Mesendoderm (in vitro differentiated cells): ENCODE results near the gene CD47.

Experiments used
- DNase-seq: peaks from one replicate; pipeline ENCODE4 v3.0.0; 2013
- H2AK5ac ChIP-seq: 2 replicates; pipeline ENCODE4 v1.6.1; 2013; ENCODE audit warnings: low read length, inconsistent platforms
- H2BK120ac ChIP-seq: 2 replicates; pipeline ENCODE4 v1.6.1; 2013; ENCODE audit warnings: low read depth, mild to moderate bottlenecking, low read length, moderate library complexity, mixed read lengths
- H2BK15ac ChIP-seq: replicated peaks from 2 replicates; pipeline ENCODE4 v1.6.1; 2013; ENCODE audit warnings: low read depth, mild to moderate bottlenecking, moderate library complexity
- H2BK5ac ChIP-seq: 2 replicates; pipeline ENCODE4 v1.6.1; 2013; ENCODE audit warnings: low read length, inconsistent platforms
- H3K18ac ChIP-seq: 2 replicates; pipeline ENCODE4 v1.6.1; 2013; ENCODE audit warnings: mild to moderate bottlenecking, low read length, mixed read lengths
- H3K23ac ChIP-seq: one replicate; pipeline ENCODE4 v1.6.1; 2013; ENCODE audit warnings: low read length
- H3K27ac ChIP-seq: 2 replicates; pipeline ENCODE4 v1.5.1; 2013; ENCODE audit warnings: low read depth, mild to moderate bottlenecking, inconsistent platforms, low read length, moderate library complexity
- H3K27me3 ChIP-seq: 2 replicates; pipeline ENCODE4 v1.6.1; 2013; ENCODE audit warnings: low read length, control low read depth, mild to moderate bottlenecking, inconsistent platforms; ENCODE audit not compliant: insufficient read depth, poor library complexity
- H3K36me3 ChIP-seq: 2 replicates; pipeline ENCODE4 v1.6.1; 2013; ENCODE audit warnings: low read length, inconsistent platforms; ENCODE audit not compliant: control insufficient read depth, insufficient read depth
- H3K4ac ChIP-seq: one replicate; pipeline ENCODE4 v1.6.1; 2013; ENCODE audit warnings: low read depth, mild to moderate bottlenecking, low read length, moderate library complexity
- H3K4me1 ChIP-seq: 2 replicates; pipeline ENCODE4 v1.6.1; 2013; ENCODE audit warnings: low read depth, low read length, inconsistent platforms; ENCODE audit not compliant: control insufficient read depth
- H3K4me2 ChIP-seq: 2 replicates; pipeline ENCODE4 v1.6.1; 2013; ENCODE audit warnings: low read length
- H3K4me3 ChIP-seq: 2 replicates; pipeline ENCODE4 v1.5.1; 2013; ENCODE audit warnings: mild to moderate bottlenecking, low read length
- H3K56ac ChIP-seq: one replicate; pipeline ENCODE4 v1.6.1; 2013; ENCODE audit warnings: low read length
- H3K79me1 ChIP-seq: 2 replicates; pipeline ENCODE4 v1.6.1; 2013; ENCODE audit warnings: low read length, inconsistent platforms
- H3K79me2 ChIP-seq: 2 replicates; pipeline ENCODE4 v1.6.1; 2013; ENCODE audit warnings: mild to moderate bottlenecking, low read length; ENCODE audit not compliant: control insufficient read depth, insufficient read depth
- H3K9ac ChIP-seq: 2 replicates; pipeline ENCODE4 v1.6.1; 2013; ENCODE audit warnings: low read length, inconsistent platforms
- H4K5ac ChIP-seq: one replicate; pipeline ENCODE4 v1.6.1; 2013; ENCODE audit warnings: low read length
- H4K8ac ChIP-seq: one replicate; pipeline ENCODE4 v1.6.1; 2013; ENCODE audit warnings: low read depth, mild to moderate bottlenecking, control low read depth, low read length, moderate library complexity
- WGBS: extraction: QIAGEN DNeasy Blood & Tissue Kit; methylation state at CpG from one replicate; pipeline ENCODE4 v1.1.7; 2013; ENCODE audit warnings: low lambda C conversion rate, missing lambda C conversion rate; ENCODE audit not compliant: insufficient coverage; ENCODE audit errors: extremely low coverage; 5-methylcytosine and 5-hydroxymethylcytosine counted together

CD47 gene

GRCh38 chr3:108110934-108111333 lies 20.1 kb upstream of the CD47 start:
- no peak overlapping the region for H2BK120ac ChIP-seq
- no peaks in the 10 kb centered on the region for H3K27me3 ChIP-seq
- H4K8ac ChIP-seq: no peak overlapping the region
- no peak overlapping the region for H3K27ac ChIP-seq
- no peak overlapping the region for H2AK5ac ChIP-seq
- H3K23ac ChIP-seq: no peak overlapping the region
- H4K5ac ChIP-seq: no peak overlapping the region
- H3K4me3 ChIP-seq: no peak overlapping the region
- H3K18ac ChIP-seq: no peak overlapping the region
- no peak overlapping the region for H2BK15ac ChIP-seq
- no peak overlapping the region for H2BK5ac ChIP-seq
- no peak overlapping the region for H3K9ac ChIP-seq
- WGBS: no CpG with 5 or more reads among the region's 3 CpGs
- no peak overlapping the region for H3K4me2 ChIP-seq
- no peak overlapping the region for H3K56ac ChIP-seq
- no peak overlapping the region for H3K4ac ChIP-seq
- H3K4me1 ChIP-seq: no peaks in the 10 kb centered on the region
- no peak for DNase-seq
- no peaks in the 10 kb centered on the region for H3K79me1 ChIP-seq
- no peaks in the 10 kb centered on the region for H3K79me2 ChIP-seq
- H3K36me3 ChIP-seq: no peaks in the 10 kb centered on the region

GRCh38 chr3:108108416-108108815 lies 17.6 kb upstream of the CD47 start:
- H3K23ac ChIP-seq: no peak overlapping the region
- no peak overlapping the region for H3K56ac ChIP-seq
- H3K4me2 ChIP-seq: no peak overlapping the region
- no peaks in the 10 kb centered on the region for H3K27me3 ChIP-seq
- H3K4ac ChIP-seq: no peak overlapping the region
- H3K79me1 ChIP-seq: no peaks in the 10 kb centered on the region
- H3K36me3 ChIP-seq: no peaks in the 10 kb centered on the region
- no peak overlapping the region for H4K8ac ChIP-seq
- no peak overlapping the region for H3K27ac ChIP-seq
- H3K4me1 ChIP-seq: no peaks in the 10 kb centered on the region
- no peak overlapping the region for H2BK15ac ChIP-seq
- no CpG with 5 or more reads among the region's 2 CpGs for WGBS
- DNase-seq: no peak
- no peak overlapping the region for H3K18ac ChIP-seq
- H3K9ac ChIP-seq: no peak overlapping the region
- no peak overlapping the region for H2AK5ac ChIP-seq
- no peak overlapping the region for H2BK5ac ChIP-seq
- H3K4me3 ChIP-seq: no peak overlapping the region
- H3K79me2 ChIP-seq: no peaks in the 10 kb centered on the region
- no peak overlapping the region for H4K5ac ChIP-seq
- no peak overlapping the region for H2BK120ac ChIP-seq

GRCh38 chr3:108106449-108106848 lies 15.6 kb upstream of the CD47 start:
- H3K79me2 ChIP-seq: no peaks in the 10 kb centered on the region
- no peak overlapping the region for H3K27ac ChIP-seq
- no peak overlapping the region for H3K9ac ChIP-seq
- H3K4me2 ChIP-seq: no peak overlapping the region
- no peak overlapping the region for H3K23ac ChIP-seq
- no peaks in the 10 kb centered on the region for H3K79me1 ChIP-seq
- no peak overlapping the region for H2BK15ac ChIP-seq
- H2AK5ac ChIP-seq: no peak overlapping the region
- no peak overlapping the region for H3K4me3 ChIP-seq
- H3K56ac ChIP-seq: no peak overlapping the region
- DNase-seq: no peak
- no peaks in the 10 kb centered on the region for H3K27me3 ChIP-seq
- no peak overlapping the region for H3K18ac ChIP-seq
- no peak overlapping the region for H2BK5ac ChIP-seq
- H3K4me1 ChIP-seq: no peaks in the 10 kb centered on the region
- no peak overlapping the region for H4K5ac ChIP-seq
- no peak overlapping the region for H4K8ac ChIP-seq
- no peaks in the 10 kb centered on the region for H3K36me3 ChIP-seq
- H3K4ac ChIP-seq: no peak overlapping the region
- H2BK120ac ChIP-seq: no peak overlapping the region

GRCh38 chr3:108106031-108106430 lies 15.2 kb upstream of the CD47 start:
- no peak overlapping the region for H3K27ac ChIP-seq
- no peak overlapping the region for H4K5ac ChIP-seq
- H3K79me2 ChIP-seq: no peaks in the 10 kb centered on the region
- H3K79me1 ChIP-seq: no peaks in the 10 kb centered on the region
- no peak overlapping the region for H3K4me2 ChIP-seq
- H2BK5ac ChIP-seq: no peak overlapping the region
- H3K4me3 ChIP-seq: no peak overlapping the region
- H3K36me3 ChIP-seq: no peaks in the 10 kb centered on the region
- no peak overlapping the region for H3K23ac ChIP-seq
- H2BK15ac ChIP-seq: no peak overlapping the region
- WGBS: no CpG with 5 or more reads among the region's 3 CpGs
- no peak overlapping the region for H3K18ac ChIP-seq
- no peak overlapping the region for H3K9ac ChIP-seq
- no peak overlapping the region for H2BK120ac ChIP-seq
- H3K27me3 ChIP-seq: no peaks in the 10 kb centered on the region
- H3K4ac ChIP-seq: no peak overlapping the region
- no peaks in the 10 kb centered on the region for H3K4me1 ChIP-seq
- no peak overlapping the region for H2AK5ac ChIP-seq
- DNase-seq: no peak
- H3K56ac ChIP-seq: no peak overlapping the region
- H4K8ac ChIP-seq: no peak overlapping the region

GRCh38 chr3:108103886-108104797 lies 13.3 kb upstream of the CD47 start:
- H3K4me1 ChIP-seq: no peaks in the 10 kb centered on the region
- no peaks in the 10 kb centered on the region for H3K79me2 ChIP-seq
- no peak overlapping the region for H3K9ac ChIP-seq
- no peak overlapping the region for H3K23ac ChIP-seq
- H3K4me2 ChIP-seq: no peak overlapping the region
- H3K18ac ChIP-seq: no peak overlapping the region
- H3K79me1 ChIP-seq: no peaks in the 10 kb centered on the region
- no peaks in the 10 kb centered on the region for H3K36me3 ChIP-seq
- WGBS: no CpG with 5 or more reads among the region's 11 CpGs
- no peak for DNase-seq
- no peak overlapping the region for H4K5ac ChIP-seq
- no peak overlapping the region for H4K8ac ChIP-seq
- no peak overlapping the region for H3K56ac ChIP-seq
- H2AK5ac ChIP-seq: no peak overlapping the region
- H3K4me3 ChIP-seq: no peak overlapping the region
- no peak overlapping the region for H2BK5ac ChIP-seq
- no peak overlapping the region for H3K27ac ChIP-seq
- H3K27me3 ChIP-seq: no peaks in the 10 kb centered on the region
- no peak overlapping the region for H2BK120ac ChIP-seq
- H3K4ac ChIP-seq: no peak overlapping the region
- no peak overlapping the region for H2BK15ac ChIP-seq
